HepG2 (cell line): ENCODE measurements around the gene SMG7. TPM values are rescaled to one million over a fixed set of nuclear protein-coding genes. Genes with fewer than 3 reads are reported as not detected.

Source experiments
- ATAC-seq: fragments of 200-7000 bp; cut with Tn5 transposase; 3 replicates; pipeline ENCODE4 v1.9.1; 2020; ENCODE audit warnings: mild to moderate bottlenecking, moderate library complexity
- BruUV-seq: library from RNA; stranded (reverse); fragments of 400-500 nt; replicated peaks from 2 replicates; lab custom pipeline; 2021; lab: Mats Ljungman, UMichigan
- CTCF ChIA-PET: fragments of 300-600 bp; formaldehyde crosslinking; extraction: SDS; loops from one replicate; lab custom pipeline; 2021; ENCODE audit warnings: low total read pairs, inconsistent platforms, low intra/inter-chr PET ratio; lab: Yijun Ruan, JAX
- POLR2A ChIA-PET: fragments of 350-600 bp; sonication (Branson Sonifier 250); formaldehyde crosslinking; loops from one replicate; lab custom pipeline; 2020; ENCODE audit warnings: antibody characterized with exemption, inconsistent platforms; lab: Yijun Ruan, JAX
- DNase-seq: peaks from one replicate; pipeline ENCODE4 v3.0.0-alpha.2; 2015; ENCODE audit warnings: low spot score
- FAIRE-seq: peaks from 3 replicates; lab custom pipeline; 2011; peaks lifted over from hg19 to GRCh38; lab: Jason Lieb, UNC
- H2AFZ ChIP-seq: one replicate; pipeline ENCODE4 v1.6.1; 2011; ENCODE audit warnings: low read length, inconsistent platforms
- H3K27ac ChIP-seq: fragments of 300-600 bp; 3 replicates; pipeline ENCODE4 v1.8.0; 2011; ENCODE audit warnings: mixed run types, mild to moderate bottlenecking, mixed read lengths, low read length, inconsistent platforms; ENCODE audit not compliant: insufficient read depth; ENCODE audit errors: extremely low read length
- H3K27me3 ChIP-seq, 2 experiments: fragments of 200-600 bp in 1 of 2; 2 replicates in 1 of 2; 3 replicates in 1 of 2; pipeline versions ENCODE4 v1.6.0 to v1.8.0; 2011; ENCODE audit warnings: low read length in 2 of 2, mild to moderate bottlenecking in 2 of 2, moderate library complexity in 2 of 2, inconsistent platforms in 1 of 2; ENCODE audit not compliant: insufficient read depth in 2 of 2, control insufficient read depth in 1 of 2
- H3K36me3 ChIP-seq, 2 experiments: fragments of 200-600 bp in 1 of 2; replicated peaks in 1 of 2; 2 replicates in 1 of 2; 3 replicates in 1 of 2; pipeline versions ENCODE4 v1.5.1 to v1.8.0; 2011; ENCODE audit warnings: low read length in 2 of 2, inconsistent platforms in 1 of 2; ENCODE audit not compliant: insufficient read depth in 2 of 2, control insufficient read depth in 1 of 2
- H3K4me1 ChIP-seq: 2 replicates; pipeline ENCODE4 v1.5.1; 2012; ENCODE audit warnings: low read length, inconsistent platforms; ENCODE audit not compliant: insufficient read depth
- H3K4me2 ChIP-seq: 2 replicates; pipeline ENCODE4 v1.6.0; 2011; ENCODE audit warnings: low read depth, low read length, inconsistent platforms
- H3K4me3 ChIP-seq, 3 experiments: fragments of 200-600 bp in 1 of 3; sonication (generic), shearing (Covaris generic) in 1 of 3; replicated peaks in 1 of 3; 2 replicates each; pipeline ENCODE4 v1.5.1; 2011 to 2016; ENCODE audit warnings: low read length in 3 of 3, inconsistent platforms in 2 of 3, low read depth in 2 of 3, mild to moderate bottlenecking in 2 of 3, control low read depth in 1 of 3, mixed read lengths in 1 of 3; ENCODE audit not compliant: insufficient read depth in 1 of 3
- H3K79me2 ChIP-seq: one replicate; pipeline ENCODE4 v1.6.1; 2011; ENCODE audit warnings: low read length, inconsistent platforms; ENCODE audit not compliant: insufficient read depth
- H3K9ac ChIP-seq: 2 replicates; pipeline ENCODE4 v1.6.0; 2011; ENCODE audit warnings: mild to moderate bottlenecking, low read depth, low read length, inconsistent platforms; ENCODE audit not compliant: insufficient read depth
- H3K9me3 ChIP-seq: 2 replicates; pipeline ENCODE4 v1.5.1; 2012; ENCODE audit warnings: mild to moderate bottlenecking, low read length
- H4K20me1 ChIP-seq: 2 replicates; pipeline ENCODE4 v1.6.0; 2011; ENCODE audit warnings: inconsistent platforms, mild to moderate bottlenecking, low read length, moderate library complexity; ENCODE audit not compliant: insufficient read depth
- E2F5 ChIP-seq: sonication (generic); formaldehyde crosslinking; conservative IDR thresholded peaks from 2 replicates; pipeline ENCODE4 v1.4.0; 2020; ENCODE audit warnings: missing genetic modification reagents
- FOXC1 ChIP-seq: sonication (generic); formaldehyde crosslinking; IDR thresholded peaks from 2 replicates; pipeline ENCODE4 v1.8.0; 2022; ENCODE audit warnings: mild to moderate bottlenecking, missing genetic modification reagents, borderline replicate concordance
- GZF1 ChIP-seq: sonication (generic); formaldehyde crosslinking; IDR thresholded peaks from 2 replicates; pipeline ENCODE4 v1.5.1; 2020; ENCODE audit warnings: mild to moderate bottlenecking, missing genetic modification reagents
- MAFK ChIP-seq, 2 experiments: IDR thresholded peaks in 1 of 2; conservative IDR thresholded peaks in 1 of 2; 2 replicates each; pipeline ENCODE4 v1.6.1; 2011; ENCODE audit warnings: improper control_type of control experiment in 2 of 2, low read length in 2 of 2
- NKX3-1 ChIP-seq: sonication (generic); formaldehyde crosslinking; IDR thresholded peaks from 2 replicates; pipeline ENCODE4 v1.5.0; 2020; ENCODE audit warnings: missing genetic modification reagents
- POLR2AphosphoS5 ChIP-seq: IDR thresholded peaks from 2 replicates; pipeline ENCODE4 v1.6.1; 2012; ENCODE audit warnings: low read depth, low read length
- TCF7 ChIP-seq: sonication (generic); IDR thresholded peaks from 2 replicates; pipeline ENCODE4 v1.6.1; 2016; ENCODE audit warnings: antibody characterized with exemption, low read depth
- ZBED4 ChIP-seq: sonication (generic); formaldehyde crosslinking; IDR thresholded peaks from 2 replicates; pipeline ENCODE4 v1.4.0; 2020; ENCODE audit warnings: missing genetic modification reagents, borderline replicate concordance
- ZIK1 ChIP-seq: sonication (generic); formaldehyde crosslinking; IDR thresholded peaks from 2 replicates; pipeline ENCODE4 v1.5.0; 2020; ENCODE audit warnings: mild to moderate bottlenecking, low read depth, missing genetic modification reagents, borderline replicate concordance
- ZMYM2 ChIP-seq: sonication (generic); formaldehyde crosslinking; IDR thresholded peaks from 2 replicates; pipeline ENCODE4 v1.8.0; 2022; ENCODE audit warnings: mild to moderate bottlenecking, missing genetic modification reagents
- ZNF138 ChIP-seq: sonication (generic); formaldehyde crosslinking; IDR thresholded peaks from 2 replicates; pipeline ENCODE4 v1.5.0; 2020; ENCODE audit warnings: mild to moderate bottlenecking, low read depth, missing genetic modification reagents
- ZNF224 ChIP-seq: sonication (generic); formaldehyde crosslinking; IDR thresholded peaks from 2 replicates; pipeline ENCODE4 v1.5.0; 2020; ENCODE audit warnings: mild to moderate bottlenecking, missing genetic modification reagents
- ZNF546 ChIP-seq: sonication (generic); formaldehyde crosslinking; conservative IDR thresholded peaks from 2 replicates; pipeline ENCODE4 v1.8.1; 2023; ENCODE audit warnings: mild to moderate bottlenecking, missing genetic modification reagents
- ZNF598 ChIP-seq: sonication (generic); formaldehyde crosslinking; IDR thresholded peaks from 2 replicates; pipeline ENCODE4 v1.5.1; 2020; ENCODE audit warnings: mild to moderate bottlenecking, missing genetic modification reagents, borderline replicate concordance
- ZNF891 ChIP-seq: sonication (generic); formaldehyde crosslinking; IDR thresholded peaks from 2 replicates; pipeline ENCODE4 v1.5.0; 2020; ENCODE audit warnings: mild to moderate bottlenecking, missing genetic modification reagents
- WGBS: methylation state at CpG from one replicate; pipeline ENCODE4 v1.1.6; 2017; ENCODE audit warnings: low lambda C conversion rate; 5-methylcytosine and 5-hydroxymethylcytosine counted together
- in situ Hi-C: cut with HindIII; loops from 2 replicates; pipeline ENCODE4 v1.10.0; 2017; ENCODE audit warnings: low pct_unique_long_range_greater_than_20kb; ENCODE audit not compliant: extremely low pct_ligation_motif_present
- intact Hi-C: fragments of 100-400 bp; cut with micrococcal nuclease; formaldehyde crosslinking; loops from one replicate; pipeline ENCODE4 v1.10.0; 2022; ENCODE audit not compliant: unreplicated experiment
- polyA plus RNA-seq, 8 experiments: library from polyadenylated mRNA; depleted of rRNA in 3 of 8; stranded (reverse) in 7 of 8; unstranded in 1 of 8; fragments of >200 nt; fragmentation: Illumina TruSeq in 4 of 8; extraction: Trizol in 4 of 8; gene quantifications; 2 replicates each; pipeline versions ENCODE4 v1.2.1 to v1.2.3, GENCODE V29; 2011 to 2016; ENCODE audit warnings: low read depth in 4 of 8, missing spikeins in 1 of 8, mixed read lengths in 1 of 8; ENCODE audit not compliant: insufficient read depth in 1 of 8
- total RNA-seq, 5 experiments: library from RNA; depleted of rRNA; stranded (reverse); fragments of >200 nt; fragmentation: Illumina TruSeq; extraction: Trizol; gene quantifications; 2 replicates each; pipeline ENCODE4 v1.2.3, GENCODE V29; 2016; ENCODE audit warnings: low read depth in 1 of 5
- TF ChIP-seq, protein P1 (sequence below): sonication (generic); formaldehyde crosslinking; IDR thresholded peaks from 2 replicates; pipeline ENCODE4 v1.4.0; 2020; ENCODE audit warnings: mild to moderate bottlenecking, missing genetic modification reagents, borderline replicate concordance
- TF ChIP-seq, protein P2 (sequence below): sonication (generic); formaldehyde crosslinking; conservative IDR thresholded peaks from 2 replicates; pipeline ENCODE4 v1.8.1; 2023; ENCODE audit warnings: missing genetic modification reagents

SMG7 gene
- total and polyA plus RNA-seq, 2 of the 13 experiments (the other 11 are each of a cell fraction or from before 2014, with no cell fraction given), result 14.9 to 27.9 TPM

DNA sequence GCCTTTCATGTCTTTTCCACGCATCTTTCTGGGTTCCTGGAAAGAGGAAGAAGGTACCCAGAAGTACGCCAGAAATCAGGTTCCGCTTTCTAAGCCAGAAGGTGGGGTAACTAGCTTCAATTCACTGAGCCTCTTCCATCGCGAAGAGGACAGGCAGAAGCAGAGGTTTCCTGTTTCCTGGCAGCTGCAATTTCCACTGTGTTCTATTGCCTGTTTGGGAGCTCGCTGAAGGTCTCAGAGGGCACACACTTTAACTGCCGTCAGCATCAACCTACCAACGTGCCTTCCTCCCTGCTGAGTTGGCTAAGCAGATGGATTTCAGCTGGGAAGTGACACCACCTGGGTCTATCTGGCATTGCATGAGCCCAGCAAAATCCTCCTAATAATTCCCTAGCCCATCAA, 108.0 kb downstream of the SMG7 start:
- H3K27ac ChIP-seq, result no peak overlapping the region
- intact Hi-C loops, result no loop called here
- BruUV-seq, result no TSS peak
- H3K4me3 ChIP-seq, result no peak overlapping the region
- H2AFZ ChIP-seq, result no peak overlapping the region
- DNase-seq, result no peak
- H3K9me3 ChIP-seq, result no peaks in the 10 kb centered on the region
- no peaks in the 10 kb centered on the region for H3K79me2 ChIP-seq
- FAIRE-seq, result no peak
- in situ Hi-C loops, result no loop called here
- H3K4me1 ChIP-seq, result peaks cover 5% of the 10 kb centered on the region; the same call in 1 of the 2 replicates
- H4K20me1 ChIP-seq, result no peaks in the 10 kb centered on the region
- CTCF ChIA-PET, result no interaction called here
- 62% methylated on average over 6 of the region's 8 CpGs for WGBS
- H3K4me2 ChIP-seq, result no peak overlapping the region
- ATAC-seq, result no peak
- H3K27me3 ChIP-seq, result peaks cover 0 to 2% of the 10 kb centered on the region in 2 experiments; a peak in 2 of 5 replicates
- H3K9ac ChIP-seq, result no peak overlapping the region
- H3K36me3 ChIP-seq, result no peaks in the 10 kb centered on the region
- POLR2A ChIA-PET, result no interaction called here
- TF ChIP-seq NKX3-1 (CRISPR knock-in tag) (no peak), ZNF891 (CRISPR knock-in tag) (no peak), TCF7 (no peak), GZF1 (no peak), ZMYM2 (CRISPR knock-in tag) (no peak), FOXC1 (no peak), MAFK (conservative IDR thresholded peaks at IDR 0.05 in 1 of 2, IDR thresholded peaks at IDR 0.05 in 1 of 2; ENCODE audit: low read length in 2 of 2) (no peak), E2F5 (CRISPR knock-in tag) (no peak), ZIK1 (CRISPR knock-in tag) (no peak), POLR2AphosphoS5 (no peak), ZNF546 (CRISPR knock-in tag) (no peak), ZBED4 (CRISPR knock-in tag) (no peak), ZNF598 (CRISPR knock-in tag) (no peak), ZNF138 (no peak), ZNF224 (CRISPR knock-in tag) (no peak)
- TF ChIP-seq, protein P1, sequence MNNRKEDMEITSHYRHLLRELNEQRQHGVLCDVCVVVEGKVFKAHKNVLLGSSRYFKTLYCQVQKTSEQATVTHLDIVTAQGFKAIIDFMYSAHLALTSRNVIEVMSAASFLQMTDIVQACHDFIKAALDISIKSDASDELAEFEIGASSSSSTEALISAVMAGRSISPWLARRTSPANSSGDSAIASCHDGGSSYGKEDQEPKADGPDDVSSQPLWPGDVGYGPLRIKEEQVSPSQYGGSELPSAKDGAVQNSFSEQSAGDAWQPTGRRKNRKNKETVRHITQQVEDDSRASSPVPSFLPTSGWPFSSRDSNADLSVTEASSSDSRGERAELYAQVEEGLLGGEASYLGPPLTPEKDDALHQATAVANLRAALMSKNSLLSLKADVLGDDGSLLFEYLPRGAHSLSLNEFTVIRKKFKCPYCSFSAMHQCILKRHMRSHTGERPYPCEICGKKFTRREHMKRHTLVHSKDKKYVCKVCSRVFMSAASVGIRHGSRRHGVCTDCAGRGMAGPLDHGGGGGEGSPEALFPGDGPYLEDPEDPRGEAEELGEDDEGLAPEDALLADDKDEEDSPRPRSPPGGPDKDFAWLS, result no peak
- TF ChIP-seq, protein P2, sequence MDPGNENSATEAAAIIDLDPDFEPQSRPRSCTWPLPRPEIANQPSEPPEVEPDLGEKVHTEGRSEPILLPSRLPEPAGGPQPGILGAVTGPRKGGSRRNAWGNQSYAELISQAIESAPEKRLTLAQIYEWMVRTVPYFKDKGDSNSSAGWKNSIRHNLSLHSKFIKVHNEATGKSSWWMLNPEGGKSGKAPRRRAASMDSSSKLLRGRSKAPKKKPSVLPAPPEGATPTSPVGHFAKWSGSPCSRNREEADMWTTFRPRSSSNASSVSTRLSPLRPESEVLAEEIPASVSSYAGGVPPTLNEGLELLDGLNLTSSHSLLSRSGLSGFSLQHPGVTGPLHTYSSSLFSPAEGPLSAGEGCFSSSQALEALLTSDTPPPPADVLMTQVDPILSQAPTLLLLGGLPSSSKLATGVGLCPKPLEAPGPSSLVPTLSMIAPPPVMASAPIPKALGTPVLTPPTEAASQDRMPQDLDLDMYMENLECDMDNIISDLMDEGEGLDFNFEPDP, result no peak
